HuH-7.5 (cell line): ENCODE measurements around the gene PPIB.
"Not testable (repeated sequence)": the region's sequence is repeated elsewhere in the genome, so short reads cannot be mapped to it uniquely, and the experiment has no call there.

ENCODE experiments used
- DNase-seq: peaks from one replicate; pipeline ENCODE4 v3.0.0; 2011; ENCODE audit warnings: low spot score

PPIB gene

DNA sequence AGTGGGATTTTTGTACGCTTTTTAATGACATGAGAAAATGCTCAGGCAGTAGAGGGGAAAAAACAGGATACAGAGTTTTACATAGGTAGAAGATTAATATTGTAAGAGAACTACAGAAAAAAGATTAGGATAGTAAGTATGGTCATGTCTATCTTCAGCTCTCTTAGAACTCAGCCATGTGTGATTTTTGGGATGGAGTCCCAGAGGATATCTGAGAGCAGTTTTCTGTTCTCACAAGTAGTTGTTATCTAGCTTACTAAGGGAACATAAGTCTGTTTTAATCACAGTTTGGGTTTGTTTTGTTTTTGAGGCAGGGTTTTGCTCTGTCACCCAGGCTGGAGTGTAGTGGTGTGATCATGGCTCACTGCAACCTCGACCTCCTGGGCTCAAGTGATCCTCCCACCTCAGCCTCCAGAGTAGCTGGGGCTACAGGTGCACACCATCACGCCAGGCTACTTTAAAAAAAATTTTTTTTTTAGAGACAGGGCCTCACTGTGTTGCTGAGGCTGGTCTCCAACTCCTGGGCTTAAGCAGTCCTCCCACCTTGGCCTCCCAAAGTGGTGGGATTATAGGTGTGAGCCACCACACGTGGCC lies 52.6 kb downstream of the PPIB start:
- DNase-seq = not testable (repeated sequence)

DNA sequence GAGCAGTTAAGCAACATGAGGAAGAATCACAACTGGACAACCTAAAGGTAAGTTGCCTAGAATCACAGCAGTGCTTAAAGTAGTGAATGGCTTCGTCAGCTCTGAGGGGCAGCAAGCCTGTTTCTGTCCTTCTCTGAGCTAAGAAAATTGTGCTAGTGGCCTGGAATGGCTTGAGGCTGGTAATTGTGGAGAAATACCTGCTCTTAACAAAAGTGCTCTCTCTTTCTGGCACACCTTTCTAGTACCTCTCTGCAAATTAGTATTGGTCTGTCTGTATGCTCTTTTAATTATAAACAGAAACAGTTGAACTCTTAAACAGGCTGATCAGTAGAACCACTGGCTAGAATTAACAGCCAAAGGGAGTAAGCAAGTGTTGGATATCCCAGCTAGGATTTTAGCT lies 55.5 kb downstream of the PPIB start:
- DNase-seq = no peak
